H1 (cell line): ENCODE results near the gene PTPRG. TPM values are rescaled to one million over a fixed set of nuclear protein-coding genes. Genes with fewer than 3 reads are reported as not detected.
A peak's percentile ranks its signal among the peaks of the same experiment; 100 is the strongest.

ENCODE experiments used
- BRCA1 ChIP-seq: IDR thresholded peaks from 2 replicates; pipeline ENCODE4 v1.6.1; 2012; ENCODE audit warnings: low read depth, low read length, improper control_type of control experiment
- CEBPB ChIP-seq: IDR thresholded peaks from 2 replicates; pipeline ENCODE4 v1.6.1; 2012; ENCODE audit warnings: low read depth, low read length
- CHD1 ChIP-seq: IDR thresholded peaks from 2 replicates; pipeline ENCODE4 v1.6.1; 2012; ENCODE audit warnings: low read depth, low read length, improper control_type of control experiment
- EP300 ChIP-seq, 2 experiments: IDR thresholded peaks; 1 replicate in 1 of 2; 2 replicates in 1 of 2; pipeline ENCODE4 v1.6.1; 2011 to 2012; ENCODE audit warnings: low read depth in 2 of 2, low read length in 2 of 2, mild to moderate bottlenecking in 2 of 2, borderline replicate concordance in 1 of 2, inconsistent platforms in 1 of 2, moderate library complexity in 1 of 2
- FOSL1 ChIP-seq: IDR thresholded peaks from 2 replicates; pipeline ENCODE4 v1.6.1; 2011; ENCODE audit warnings: mild to moderate bottlenecking, low read depth, low read length, moderate library complexity; ENCODE audit not compliant: insufficient read depth
- GTF2F1 ChIP-seq: IDR thresholded peaks from 2 replicates; pipeline ENCODE4 v1.6.1; 2012; ENCODE audit warnings: low read depth, low read length, improper control_type of control experiment, borderline replicate concordance
- KDM1A ChIP-seq: fragments of 200-600, 300-600 bp; sonication (generic); IDR thresholded peaks from 2 replicates; pipeline ENCODE4 v1.7.1; 2016; ENCODE audit warnings: mild to moderate bottlenecking, low read length, borderline replicate concordance
- KDM4A ChIP-seq: IDR thresholded peaks from one replicate; pipeline ENCODE4 v1.7.1; 2012; ENCODE audit warnings: low read depth, mild to moderate bottlenecking, moderate library complexity, low read length, inconsistent platforms; ENCODE audit not compliant: severe bottlenecking
- KDM5A ChIP-seq: fragments of 200-600 bp; IDR thresholded peaks from 2 replicates; pipeline ENCODE4 v1.7.1; 2012; ENCODE audit warnings: mild to moderate bottlenecking, low read length, inconsistent platforms, mixed read lengths
- PHF8 ChIP-seq: fragments of 200-600 bp; sonication (generic); conservative IDR thresholded peaks from 2 replicates; pipeline ENCODE4 v1.7.1; 2012; ENCODE audit warnings: low read depth, mild to moderate bottlenecking, inconsistent platforms, low read length, moderate library complexity
- POLR2A ChIP-seq, 2 experiments: IDR thresholded peaks; 1 replicate in 1 of 2; 2 replicates in 1 of 2; pipeline ENCODE4 v1.6.1; 2011; ENCODE audit warnings: low read depth in 2 of 2, low read length in 2 of 2, mild to moderate bottlenecking in 2 of 2; ENCODE audit errors: control extremely low read depth in 1 of 2
- POLR2AphosphoS5 ChIP-seq: IDR thresholded peaks from 2 replicates; pipeline ENCODE4 v1.6.1; 2011; ENCODE audit warnings: low read depth, low read length
- POU5F1 ChIP-seq: IDR thresholded peaks from 2 replicates; pipeline ENCODE4 v1.6.1; 2011; ENCODE audit warnings: low read depth, mild to moderate bottlenecking, low read length, moderate library complexity
- RBBP5 ChIP-seq: IDR thresholded peaks from 2 replicates; pipeline ENCODE4 v1.7.1; 2012; ENCODE audit warnings: low read depth, mild to moderate bottlenecking, inconsistent platforms, low read length, moderate library complexity, borderline replicate concordance
- RFX5 ChIP-seq: IDR thresholded peaks from 2 replicates; pipeline ENCODE4 v1.6.1; 2011; ENCODE audit warnings: low read depth, low read length, improper control_type of control experiment, borderline replicate concordance
- SAP30 ChIP-seq: fragments of 300-600 bp; sonication (generic); IDR thresholded peaks from 2 replicates; pipeline ENCODE4 v1.7.1; 2012; ENCODE audit warnings: low read length, moderate library complexity, mild to moderate bottlenecking, inconsistent platforms; ENCODE audit not compliant: insufficient read depth, insufficient replicate concordance
- SIN3A ChIP-seq, 2 experiments: IDR thresholded peaks in 1 of 2; conservative IDR thresholded peaks in 1 of 2; 2 replicates each; pipeline ENCODE4 v1.6.1; 2011 to 2012; ENCODE audit warnings: low read length in 2 of 2, improper control_type of control experiment in 1 of 2, low read depth in 1 of 2, mild to moderate bottlenecking in 1 of 2
- SIRT6 ChIP-seq: IDR thresholded peaks from one replicate; pipeline ENCODE4 v1.7.1; 2012; ENCODE audit warnings: low read length, inconsistent platforms
- SIX5 ChIP-seq: IDR thresholded peaks from 2 replicates; pipeline ENCODE4 v1.6.1; 2011; ENCODE audit warnings: mild to moderate bottlenecking, low read depth, low read length
- SUZ12 ChIP-seq: fragments of 200-600 bp; sonication (generic); IDR thresholded peaks from 2 replicates; pipeline ENCODE4 v1.6.1; 2012; ENCODE audit warnings: mild to moderate bottlenecking, inconsistent platforms, low read length, moderate library complexity, mixed read lengths
- TAF1 ChIP-seq: IDR thresholded peaks from 2 replicates; pipeline ENCODE4 v1.6.1; 2011; ENCODE audit warnings: mild to moderate bottlenecking, low read depth, low read length
- TBP ChIP-seq: IDR thresholded peaks from 2 replicates; pipeline ENCODE4 v1.6.1; 2011; ENCODE audit warnings: low read depth, low read length, improper control_type of control experiment
- TCF12 ChIP-seq: IDR thresholded peaks from 2 replicates; pipeline ENCODE4 v1.6.1; 2011; ENCODE audit warnings: low read depth, mild to moderate bottlenecking, low read length
- polyA plus RNA-seq, 7 experiments: library from polyadenylated mRNA; depleted of rRNA in 3 of 7; stranded (reverse) in 5 of 7; unstranded in 2 of 7; fragments of >200 nt in 5 of 7; fragments of 200-250 nt in 2 of 7; gene quantifications; 1 replicate in 5 of 7; 2 replicates in 1 of 7; 4 replicates in 1 of 7; pipeline versions ENCODE4 v1.2.1 to v1.2.3, GENCODE V29; 2011 to 2013; ENCODE audit warnings: missing spikeins in 2 of 7, mixed read lengths in 2 of 7
- total RNA-seq: library from RNA; stranded (reverse); fragmentation: NEBNext Ultra II Directional; extraction: Animal tissue kit (Norgen Biotek cat#: 25700); gene quantifications from 2 replicates; pipeline ENCODE4 v1.2.1, GENCODE V29; 2021
- TF ChIP-seq, protein P1 (sequence below): IDR thresholded peaks from 2 replicates; pipeline ENCODE4 v1.6.1; 2011; ENCODE audit warnings: low read depth, mild to moderate bottlenecking, low read length; ENCODE audit not compliant: insufficient read depth

Gene PTPRG
- total and polyA plus RNA-seq, 2 of the 8 experiments (the other 6 are each of a cell fraction or from before 2014, with no cell fraction given) = 23.3 to 96.2 TPM

GRCh38 chr3:61561374-61562041 lies at the start of gene PTPRG (continued):
- TF ChIP-seq RFX5 (no peak), RBBP5 (peak; percentile 67; the same call in 1 of the 2 replicates), SIX5 (no peak), POLR2A (IDR thresholded peaks at IDR 0.05; ENCODE audit: control extremely low read depth in 1 of 2, low read depth in 2 of 2, low read length in 2 of 2) (peak; percentile 83 to 95), FOSL1 (no peak), POU5F1 (no peak), CHD1 (no peak), SUZ12 (no peak), KDM1A (no peak; the same call in 1 of the 2 replicates), BRCA1 (no peak), TCF12 (no peak), KDM4A (no peak), PHF8 (peak; percentile 44; the same call in 1 of the 2 replicates), TBP (peak; percentile 87), GTF2F1 (0 out of 2 replicates have a peak, but pooled peaks have one; percentile 14), SIRT6 (no peak), POLR2AphosphoS5 (peak; percentile 93), CEBPB (no peak), KDM5A (peak; percentile 37; the same call in 1 of the 2 replicates), TAF1 (peak; percentile 86), SIN3A (conservative IDR thresholded peaks at IDR 0.05 in 1 of 2, IDR thresholded peaks at IDR 0.05 in 1 of 2; ENCODE audit: low read depth in 1 of 2, low read length in 2 of 2) (peak in 1 of 2 experiments; percentile 87; a peak in 2 of 4 replicates), SAP30 (peak; percentile 22), EP300 (IDR thresholded peaks at IDR 0.05; ENCODE audit: borderline replicate concordance in 1 of 2, low read depth in 2 of 2, low read length in 2 of 2) (no peak)
- TF ChIP-seq, protein P1, sequence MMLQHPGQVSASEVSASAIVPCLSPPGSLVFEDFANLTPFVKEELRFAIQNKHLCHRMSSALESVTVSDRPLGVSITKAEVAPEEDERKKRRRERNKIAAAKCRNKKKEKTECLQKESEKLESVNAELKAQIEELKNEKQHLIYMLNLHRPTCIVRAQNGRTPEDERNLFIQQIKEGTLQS = no peak
